Liver (tissue), 9 donors: ENCODE results near the gene RACGAP1. TPM values are rescaled to one million over a fixed set of nuclear protein-coding genes. Genes with fewer than 3 reads are reported as not detected.

Experiments used
- DNase-seq: peaks from one replicate; pipeline ENCODE4 v3.0.0-alpha.2; 2017; ENCODE audit warnings: low spot score
- H3K27ac ChIP-seq, 2 donors: one replicate each; pipeline ENCODE4 v1.7.0; 2013; ENCODE audit warnings: inconsistent platforms in 2 of 2, low read length in 2 of 2, control low read depth in 1 of 2, low read depth in 1 of 2, mild to moderate bottlenecking in 1 of 2
- H3K27me3 ChIP-seq, 4 donors: one replicate each; pipeline versions ENCODE4 v1.6.1 to v1.7.0; 2013; ENCODE audit warnings: low read length in 3 of 4, inconsistent platforms in 1 of 4, mild to moderate bottlenecking in 1 of 4, moderate library complexity in 1 of 4; ENCODE audit not compliant: control insufficient read depth in 4 of 4, insufficient read depth in 4 of 4
- H3K36me3 ChIP-seq, 4 donors: one replicate each; pipeline versions ENCODE4 v1.6.1 to v1.7.0; 2013; ENCODE audit warnings: low read length in 3 of 4, mild to moderate bottlenecking in 3 of 4, low read depth in 1 of 4, moderate library complexity in 1 of 4; ENCODE audit not compliant: control insufficient read depth in 4 of 4, insufficient read depth in 3 of 4
- H3K4me1 ChIP-seq, 4 donors: one replicate each; pipeline versions ENCODE4 v1.6.1 to v1.7.0; 2013; ENCODE audit warnings: low read length in 3 of 4, mild to moderate bottlenecking in 3 of 4, moderate library complexity in 1 of 4; ENCODE audit not compliant: control insufficient read depth in 4 of 4, insufficient read depth in 4 of 4
- H3K4me3 ChIP-seq, 3 donors: one replicate each; pipeline versions ENCODE4 v1.6.1 to v1.7.0; 2013; ENCODE audit warnings: low read length in 3 of 3, control low read depth in 1 of 3, low read depth in 1 of 3, mild to moderate bottlenecking in 1 of 3
- H3K9ac ChIP-seq, 2 donors: one replicate each; pipeline ENCODE4 v1.7.0; 2013; ENCODE audit warnings: low read length in 2 of 2, mild to moderate bottlenecking in 2 of 2, moderate library complexity in 2 of 2, control low read depth in 1 of 2, low read depth in 1 of 2
- H3K9me3 ChIP-seq, 4 donors: one replicate each; pipeline versions ENCODE4 v1.6.1 to v1.7.0; 2013; ENCODE audit warnings: low read length in 3 of 4; ENCODE audit not compliant: control insufficient read depth in 4 of 4
- ATF3 ChIP-seq: IDR thresholded peaks from 2 replicates; pipeline ENCODE4 v1.6.1; 2016; ENCODE audit warnings: antibody characterized with exemption
- CTCF ChIP-seq: fragments of 150-350 bp; IDR thresholded peaks from 2 replicates; pipeline ENCODE4 v1.5.1; 2017; ENCODE audit warnings: improper control_type of control experiment, low read depth, low read length; ENCODE audit not compliant: missing input control
- EGR1 ChIP-seq, 2 donors: IDR thresholded peaks; 2 replicates each; pipeline ENCODE4 v1.6.1; 2016 to 2018; ENCODE audit warnings: antibody characterized with exemption in 2 of 2, low read depth in 2 of 2
- FOXA2 ChIP-seq: IDR thresholded peaks from 2 replicates; pipeline ENCODE4 v1.6.1; 2016; ENCODE audit warnings: antibody characterized with exemption
- HNF4G ChIP-seq: IDR thresholded peaks from 2 replicates; pipeline ENCODE4 v1.6.1; 2016; ENCODE audit warnings: antibody characterized with exemption
- JUND ChIP-seq, 2 donors: IDR thresholded peaks; 2 replicates each; pipeline ENCODE4 v1.6.1; 2016; ENCODE audit warnings: antibody characterized with exemption in 2 of 2
- NR2F2 ChIP-seq: IDR thresholded peaks from 2 replicates; pipeline ENCODE4 v1.6.1; 2016; ENCODE audit warnings: antibody characterized with exemption
- RAD21 ChIP-seq, 2 donors: IDR thresholded peaks; 2 replicates each; pipeline ENCODE4 v1.6.1; 2016; ENCODE audit warnings: antibody characterized with exemption in 2 of 2, mild to moderate bottlenecking in 2 of 2
- REST ChIP-seq: IDR thresholded peaks from 2 replicates; pipeline ENCODE4 v1.6.1; 2016; ENCODE audit warnings: antibody characterized with exemption, mild to moderate bottlenecking
- RXRA ChIP-seq, 2 donors: IDR thresholded peaks; 2 replicates each; pipeline ENCODE4 v1.6.1; 2017 to 2018; ENCODE audit warnings: antibody characterized with exemption in 2 of 2, mild to moderate bottlenecking in 1 of 2
- SP1 ChIP-seq: IDR thresholded peaks from 2 replicates; pipeline ENCODE4 v1.6.1; 2018; ENCODE audit warnings: antibody characterized with exemption, mild to moderate bottlenecking
- TAF1 ChIP-seq: conservative IDR thresholded peaks from 2 replicates; pipeline ENCODE4 v1.6.1; 2016; ENCODE audit warnings: antibody characterized with exemption, mild to moderate bottlenecking
- ZBTB33 ChIP-seq: IDR thresholded peaks from 2 replicates; pipeline ENCODE4 v1.6.1; 2016; ENCODE audit warnings: antibody characterized with exemption
- WGBS: extraction: QIAGEN DNeasy Blood & Tissue Kit; methylation state at CpG from one replicate; pipeline ENCODE4 v1.1.7; 2013; 5-methylcytosine and 5-hydroxymethylcytosine counted together
- polyA plus RNA-seq, 2 donors: library from polyadenylated mRNA; stranded (reverse) in 1 of 2; unstranded in 1 of 2; fragments of 200-250 nt in 1 of 2; fragments of >200 nt in 1 of 2; fragmentation: Nextera tagmentation in 1 of 2; extraction: Ambion mirVana in 1 of 2; gene quantifications; one replicate each; pipeline versions ENCODE4 v1.2.1 to v1.2.3, GENCODE V29; 2013 to 2015
- total RNA-seq, 2 donors: library from RNA; depleted of rRNA; stranded (reverse); fragments of >200 nt; gene quantifications; one replicate each; pipeline ENCODE4 v1.2.3, GENCODE V29; 2014
- donor health status: healthy.
- donor health status: healthy.
- donor health status: healthy.
- donor health status: healthy.
- donor health status: healthy.

RACGAP1 gene
- total and polyA plus RNA-seq, 4 donors: 1.0 to 38.3 (median 2.9) TPM

- WGBS: 90% methylated on average over 13 of the region's 13 CpGs
- no peak for DNase-seq
- TF ChIP-seq EGR1 (IDR thresholded peaks at IDR 0.05; ENCODE audit: low read depth in 2 of 2) (no peak), ZBTB33 (no peak), TAF1 (no peak)
- no peaks in the 10 kb centered on the region for H3K9me3 ChIP-seq
- no peaks in the 10 kb centered on the region for H3K27me3 ChIP-seq
- H3K4me1 ChIP-seq: peaks cover 0 to 3% (median 0%) of the 10 kb centered on the region in 4 donors
- H3K9ac ChIP-seq: no peak overlapping the region
- no peak overlapping the region for H3K27ac ChIP-seq
- no peaks in the 10 kb centered on the region for H3K36me3 ChIP-seq
- H3K4me3 ChIP-seq: no peak overlapping the region
Measured at GRCh38 chr12:49941556-49942511, 83.5 kb downstream of the RACGAP1 start.

GRCh38 chr12:49939707-49940106 lies 85.6 kb downstream of the RACGAP1 start:
- Histone ChIP-seq H3K9ac (no peak overlapping the region), H3K27me3 (no peaks in the 10 kb centered on the region), H3K4me1 (no peaks in the 10 kb centered on the region), H3K27ac (no peak overlapping the region), H3K4me3 (no peak overlapping the region), H3K9me3 (no peaks in the 10 kb centered on the region), H3K36me3 (no peaks in the 10 kb centered on the region)
- DNase-seq: no peak
- TF ChIP-seq JUND (IDR thresholded peaks at IDR 0.05) (no peak), ZBTB33 (no peak), CTCF (no peak)
- 100% methylated on average over 1 of the region's 1 CpG for WGBS

GRCh38 chr12:49939307-49939706 lies 86.0 kb downstream of the RACGAP1 start:
- H3K27ac ChIP-seq: no peak overlapping the region
- H3K9ac ChIP-seq: no peak overlapping the region
- H3K4me1 ChIP-seq: no peaks in the 10 kb centered on the region
- TF ChIP-seq CTCF (no peak), HNF4G (no peak), RAD21 (IDR thresholded peaks at IDR 0.05) (no peak), NR2F2 (no peak), FOXA2 (no peak), REST (no peak), SP1 (no peak), ATF3 (no peak), TAF1 (no peak), RXRA (IDR thresholded peaks at IDR 0.05) (no peak)

More at GRCh38 chr12:49939307-49939706, 86.0 kb downstream of the RACGAP1 start:
- H3K4me3 ChIP-seq: no peak overlapping the region
- no peaks in the 10 kb centered on the region for H3K36me3 ChIP-seq
- DNase-seq: no peak
- H3K27me3 ChIP-seq: no peaks in the 10 kb centered on the region
- H3K9me3 ChIP-seq: no peaks in the 10 kb centered on the region
